Endodermal cell (in vitro differentiated cells): ENCODE results near the gene TRERF1. TPM values are rescaled to one million over a fixed set of nuclear protein-coding genes. Genes with fewer than 3 reads are reported as not detected.

ENCODE experiments used
- DNase-seq: peaks from one replicate; pipeline ENCODE4 v3.0.0-alpha.2; 2017
- H3K27ac ChIP-seq: 2 replicates; pipeline ENCODE4 v1.5.1; 2013; ENCODE audit warnings: mild to moderate bottlenecking, low read depth, low read length, moderate library complexity
- H3K27me3 ChIP-seq: 2 replicates; pipeline ENCODE4 v1.6.1; 2013; ENCODE audit warnings: mild to moderate bottlenecking, low read length, moderate library complexity; ENCODE audit not compliant: insufficient read depth, control insufficient read depth, poor library complexity, severe bottlenecking
- H3K36me3 ChIP-seq: 2 replicates; pipeline ENCODE4 v1.7.0; 2013; ENCODE audit warnings: mild to moderate bottlenecking, low read length, moderate library complexity; ENCODE audit not compliant: control insufficient read depth, insufficient read depth
- H3K4me1 ChIP-seq: one replicate; pipeline ENCODE4 v1.7.0; 2013; ENCODE audit warnings: low read length; ENCODE audit not compliant: control insufficient read depth, insufficient read depth
- H3K4me3 ChIP-seq: 2 replicates; pipeline ENCODE4 v1.5.1; 2013; ENCODE audit warnings: mild to moderate bottlenecking, low read length, moderate library complexity
- H3K9ac ChIP-seq: 2 replicates; pipeline ENCODE4 v1.6.1; 2013; ENCODE audit warnings: mild to moderate bottlenecking, low read length, moderate library complexity; ENCODE audit not compliant: poor library complexity, severe bottlenecking; ENCODE audit errors: extremely low read depth
- H3K9me3 ChIP-seq: 2 replicates; pipeline ENCODE4 v1.6.1; 2013; ENCODE audit warnings: mild to moderate bottlenecking, low read length, moderate library complexity; ENCODE audit not compliant: control insufficient read depth
- H3K27ac Mint-ChIP-seq: 2 replicates; pipeline ENCODE4 v1.8.0; 2020; ENCODE audit warnings: mixed read lengths
- H3K27me3 Mint-ChIP-seq: 2 replicates; pipeline ENCODE4 v1.8.0; 2021; ENCODE audit warnings: mild to moderate bottlenecking, mixed read lengths; ENCODE audit not compliant: insufficient read depth
- H3K36me3 Mint-ChIP-seq: 2 replicates; pipeline ENCODE4 v1.8.0; 2020; ENCODE audit warnings: low read depth, mixed read lengths
- H3K4me1 Mint-ChIP-seq: 2 replicates; pipeline ENCODE4 v1.8.0; 2020; ENCODE audit warnings: mixed read lengths
- H3K4me3 Mint-ChIP-seq: 2 replicates; pipeline ENCODE4 v1.8.0; 2020; ENCODE audit warnings: mild to moderate bottlenecking, moderate library complexity, mixed read lengths
- H3K9me3 Mint-ChIP-seq: 2 replicates; pipeline ENCODE4 v1.8.0; 2020; ENCODE audit warnings: mild to moderate bottlenecking, mixed read lengths
- WGBS, 2 experiments: methylation state at CpG; one replicate each; pipeline versions ENCODE4 v1.1.5 to v1.1.7; 2013; ENCODE audit warnings: missing lambda C conversion rate in 2 of 2, mixed read lengths in 1 of 2; ENCODE audit not compliant: insufficient coverage in 1 of 2, insufficient read length in 1 of 2; 5-methylcytosine and 5-hydroxymethylcytosine counted together
- total RNA-seq, 2 donors: library from RNA; stranded (reverse); fragmentation: NEBNext Ultra II Directional in 1 of 2; extraction: Animal tissue kit (Norgen Biotek cat#: 25700) in 1 of 2; gene quantifications; 2 replicates in 1 of 2; 3 replicates in 1 of 2; pipeline ENCODE4 v1.2.1, GENCODE V29; 2021
- TF ChIP-seq, protein P1 (sequence below): fragments of 200-600 bp; sonication (generic); conservative IDR thresholded peaks from 2 replicates; pipeline ENCODE4 v1.5.0; 2021; ENCODE audit warnings: antibody characterized with exemption, mild to moderate bottlenecking

The TRERF1 gene
- total RNA-seq, 2 donors from 2014 or later, result 4.7 to 5.3 TPM

DNA sequence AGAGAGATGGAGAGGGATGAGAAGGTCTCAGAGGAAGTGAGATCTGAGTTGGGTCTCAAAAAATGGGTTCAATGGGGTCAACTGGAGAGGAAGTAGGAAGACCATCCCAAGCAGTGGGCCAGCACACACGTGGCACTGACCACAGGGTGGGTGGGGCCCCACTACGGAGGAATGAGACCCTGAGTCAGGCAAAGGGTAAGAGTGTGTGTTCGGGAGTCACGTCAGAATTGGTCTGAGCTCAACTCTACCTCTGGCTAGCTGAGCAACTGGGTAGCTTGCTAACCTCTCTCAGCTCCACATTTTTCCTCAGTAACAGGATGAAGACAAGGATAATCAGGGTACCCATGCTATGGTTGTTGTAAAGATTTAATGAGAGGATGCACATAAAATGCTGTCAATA, 79.0 kb downstream of the TRERF1 start:
- no peak overlapping the region for H3K4me3 Mint-ChIP-seq
- H3K27me3 Mint-ChIP-seq, result no peaks in the 10 kb centered on the region
- Histone ChIP-seq H3K9ac (no peak overlapping the region), H3K9me3 (no peaks in the 10 kb centered on the region), H3K4me3 (no peak overlapping the region), H3K27me3 (no peaks in the 10 kb centered on the region), H3K27ac (no peak overlapping the region), H3K4me1 (no peaks in the 10 kb centered on the region), H3K36me3 (no peaks in the 10 kb centered on the region)
- no peaks in the 10 kb centered on the region for H3K36me3 Mint-ChIP-seq
- H3K4me1 Mint-ChIP-seq, result no peaks in the 10 kb centered on the region
- H3K27ac Mint-ChIP-seq, result no peak overlapping the region
- no peaks in the 10 kb centered on the region for H3K9me3 Mint-ChIP-seq
- WGBS, 2 experiments, result 85 to 92% methylated on average over 4 of the region's 4 CpGs
- DNase-seq, result no peak
- TF ChIP-seq, protein P1, sequence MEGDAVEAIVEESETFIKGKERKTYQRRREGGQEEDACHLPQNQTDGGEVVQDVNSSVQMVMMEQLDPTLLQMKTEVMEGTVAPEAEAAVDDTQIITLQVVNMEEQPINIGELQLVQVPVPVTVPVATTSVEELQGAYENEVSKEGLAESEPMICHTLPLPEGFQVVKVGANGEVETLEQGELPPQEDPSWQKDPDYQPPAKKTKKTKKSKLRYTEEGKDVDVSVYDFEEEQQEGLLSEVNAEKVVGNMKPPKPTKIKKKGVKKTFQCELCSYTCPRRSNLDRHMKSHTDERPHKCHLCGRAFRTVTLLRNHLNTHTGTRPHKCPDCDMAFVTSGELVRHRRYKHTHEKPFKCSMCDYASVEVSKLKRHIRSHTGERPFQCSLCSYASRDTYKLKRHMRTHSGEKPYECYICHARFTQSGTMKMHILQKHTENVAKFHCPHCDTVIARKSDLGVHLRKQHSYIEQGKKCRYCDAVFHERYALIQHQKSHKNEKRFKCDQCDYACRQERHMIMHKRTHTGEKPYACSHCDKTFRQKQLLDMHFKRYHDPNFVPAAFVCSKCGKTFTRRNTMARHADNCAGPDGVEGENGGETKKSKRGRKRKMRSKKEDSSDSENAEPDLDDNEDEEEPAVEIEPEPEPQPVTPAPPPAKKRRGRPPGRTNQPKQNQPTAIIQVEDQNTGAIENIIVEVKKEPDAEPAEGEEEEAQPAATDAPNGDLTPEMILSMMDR, result no peak

DNA sequence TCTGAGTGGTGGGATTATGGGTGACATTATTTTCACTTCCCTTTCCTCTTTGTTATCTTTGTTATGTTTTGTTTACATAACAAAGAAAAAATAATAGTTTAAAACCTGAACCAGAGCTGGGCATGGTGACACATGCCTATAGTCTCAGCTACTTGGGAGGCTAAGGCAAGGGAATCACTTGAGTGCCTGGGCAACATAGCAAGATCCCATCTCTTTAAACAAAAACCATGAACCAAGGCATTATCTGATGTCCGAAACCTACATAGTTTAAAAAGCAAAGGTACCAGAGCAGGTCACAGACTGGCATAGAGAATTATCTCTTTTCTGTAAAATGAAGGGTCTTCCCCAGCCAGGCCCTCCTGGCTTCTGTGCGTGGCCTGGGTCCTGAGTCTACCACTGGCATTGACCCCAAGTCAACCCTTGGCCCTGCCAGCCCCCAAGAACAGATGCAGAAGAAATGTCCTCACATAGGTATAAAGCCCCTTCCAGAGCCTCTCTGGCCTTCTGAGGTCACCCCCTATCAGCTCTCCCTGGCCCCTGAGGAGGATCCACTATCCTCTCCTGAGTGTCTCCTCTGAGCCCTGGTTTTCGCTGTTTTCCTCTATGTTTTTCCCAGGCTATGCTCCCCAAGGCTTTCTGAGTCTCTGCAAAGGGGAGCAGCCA, 81.3 kb downstream of the TRERF1 start:
- DNase-seq, result no peak
- no peaks in the 10 kb centered on the region for H3K27me3 Mint-ChIP-seq
- TF ChIP-seq, protein P1, result no peak

DNA sequence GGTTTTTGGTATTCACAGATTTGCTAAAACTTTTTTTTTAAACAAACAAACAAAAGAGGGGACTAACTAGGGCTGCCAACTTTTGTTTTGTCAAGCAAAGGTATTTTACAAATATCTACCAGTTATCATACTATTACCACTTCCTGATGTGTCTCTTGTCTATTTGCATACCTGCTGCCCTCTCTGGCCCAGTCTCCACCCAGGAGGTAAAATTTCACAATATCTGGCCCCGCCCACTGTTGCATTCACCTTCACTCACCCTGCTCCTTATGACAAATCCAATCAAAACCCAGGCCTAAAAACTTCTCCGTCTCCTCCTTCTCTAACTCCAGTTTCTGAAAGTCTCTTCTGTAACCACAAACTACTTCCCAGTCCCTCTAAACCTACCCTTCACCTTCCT, 82.2 kb downstream of the TRERF1 start:
- Mint-ChIP-seq H3K4me1 (no peaks in the 10 kb centered on the region), H3K4me3 (no peak overlapping the region), H3K9me3 (no peaks in the 10 kb centered on the region), H3K27me3 (no peaks in the 10 kb centered on the region), H3K27ac (peak overlapping the region; percentile 6), H3K36me3 (no peaks in the 10 kb centered on the region)
- H3K9ac ChIP-seq, result no peak overlapping the region
- H3K27ac ChIP-seq, result no peak overlapping the region
- H3K4me1 ChIP-seq, result no peaks in the 10 kb centered on the region
- no peaks in the 10 kb centered on the region for H3K9me3 ChIP-seq
- TF ChIP-seq, protein P1, result no peak
- no peaks in the 10 kb centered on the region for H3K27me3 ChIP-seq
- DNase-seq, result no peak
- H3K36me3 ChIP-seq, result no peaks in the 10 kb centered on the region
- 90 to 100% methylated on average over 1 to 2 of the region's 2 CpGs for WGBS, 2 experiments
- H3K4me3 ChIP-seq, result no peak overlapping the region

More for the DNA sequence above, 81.3 kb downstream of the TRERF1 start:
- Mint-ChIP-seq H3K36me3 (no peaks in the 10 kb centered on the region), H3K4me3 (no peak overlapping the region), H3K27ac (no peak overlapping the region), H3K4me1 (no peaks in the 10 kb centered on the region), H3K9me3 (no peaks in the 10 kb centered on the region)
- Histone ChIP-seq H3K4me1 (no peaks in the 10 kb centered on the region), H3K9ac (no peak overlapping the region), H3K9me3 (no peaks in the 10 kb centered on the region), H3K36me3 (no peaks in the 10 kb centered on the region), H3K27me3 (no peaks in the 10 kb centered on the region), H3K27ac (no peak overlapping the region), H3K4me3 (no peak overlapping the region)
- 94 to 95% methylated on average over 2 to 3 of the region's 3 CpGs for WGBS, 2 experiments
